Tibial nerve (tissue), 3 donors: ENCODE results near the gene HERC3.

Experiments used
- POLR2A ChIP-seq, 2 donors: fragments of 450-650 bp; IDR thresholded peaks; one replicate each; pipeline ENCODE4 v1.6.1; 2017; ENCODE audit warnings: antibody characterized with exemption in 2 of 2, mild to moderate bottlenecking in 2 of 2, moderate library complexity in 2 of 2
- TF ChIP-seq, protein P1 (sequence below), 5 experiments: fragments of 200-600 bp in 3 of 5; fragments of 450-650 bp in 2 of 5; sonication (generic) in 3 of 5; IDR thresholded peaks; one replicate each; pipeline ENCODE4 v1.5.1; 2016 to 2019; ENCODE audit warnings: antibody characterized with exemption in 5 of 5, mild to moderate bottlenecking in 3 of 5, moderate library complexity in 2 of 5

DNA sequence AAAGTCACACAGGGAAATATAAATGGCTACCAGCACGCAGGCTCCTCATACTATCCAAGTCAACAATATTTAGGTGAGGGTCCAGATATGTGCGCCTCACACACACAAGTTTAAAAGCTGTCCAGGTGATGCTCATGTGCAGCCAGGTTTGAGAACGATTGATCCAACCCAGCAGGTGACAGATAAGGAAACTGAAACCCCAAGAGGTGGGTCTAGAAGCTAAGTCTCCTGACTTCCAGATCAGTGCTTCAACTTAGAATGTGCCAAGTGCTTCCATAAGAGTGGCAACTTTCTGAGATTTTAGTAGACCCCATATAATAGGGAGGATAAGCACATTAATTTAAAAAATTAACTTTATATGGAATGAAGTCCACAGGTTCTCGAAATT, 159.8 kb downstream of the HERC3 start:
- TF ChIP-seq, protein P1, sequence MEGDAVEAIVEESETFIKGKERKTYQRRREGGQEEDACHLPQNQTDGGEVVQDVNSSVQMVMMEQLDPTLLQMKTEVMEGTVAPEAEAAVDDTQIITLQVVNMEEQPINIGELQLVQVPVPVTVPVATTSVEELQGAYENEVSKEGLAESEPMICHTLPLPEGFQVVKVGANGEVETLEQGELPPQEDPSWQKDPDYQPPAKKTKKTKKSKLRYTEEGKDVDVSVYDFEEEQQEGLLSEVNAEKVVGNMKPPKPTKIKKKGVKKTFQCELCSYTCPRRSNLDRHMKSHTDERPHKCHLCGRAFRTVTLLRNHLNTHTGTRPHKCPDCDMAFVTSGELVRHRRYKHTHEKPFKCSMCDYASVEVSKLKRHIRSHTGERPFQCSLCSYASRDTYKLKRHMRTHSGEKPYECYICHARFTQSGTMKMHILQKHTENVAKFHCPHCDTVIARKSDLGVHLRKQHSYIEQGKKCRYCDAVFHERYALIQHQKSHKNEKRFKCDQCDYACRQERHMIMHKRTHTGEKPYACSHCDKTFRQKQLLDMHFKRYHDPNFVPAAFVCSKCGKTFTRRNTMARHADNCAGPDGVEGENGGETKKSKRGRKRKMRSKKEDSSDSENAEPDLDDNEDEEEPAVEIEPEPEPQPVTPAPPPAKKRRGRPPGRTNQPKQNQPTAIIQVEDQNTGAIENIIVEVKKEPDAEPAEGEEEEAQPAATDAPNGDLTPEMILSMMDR (IDR thresholded peaks at IDR 0.05) = no peak
- TF ChIP-seq POLR2A (IDR thresholded peaks at IDR 0.05) = no peak
